GM21786 (cell line): ENCODE measurements around the gene EPB41L2.
"Not testable (repeated sequence)": the region's sequence is repeated elsewhere in the genome, so short reads cannot be mapped to it uniquely, and the experiment has no call there.

Experiments
- ATAC-seq: cut with Tn5 transposase; IDR thresholded peaks from one replicate; pipeline ENCODE4 v1.9.1; 2021; ENCODE audit not compliant: unreplicated experiment

EPB41L2 gene

DNA sequence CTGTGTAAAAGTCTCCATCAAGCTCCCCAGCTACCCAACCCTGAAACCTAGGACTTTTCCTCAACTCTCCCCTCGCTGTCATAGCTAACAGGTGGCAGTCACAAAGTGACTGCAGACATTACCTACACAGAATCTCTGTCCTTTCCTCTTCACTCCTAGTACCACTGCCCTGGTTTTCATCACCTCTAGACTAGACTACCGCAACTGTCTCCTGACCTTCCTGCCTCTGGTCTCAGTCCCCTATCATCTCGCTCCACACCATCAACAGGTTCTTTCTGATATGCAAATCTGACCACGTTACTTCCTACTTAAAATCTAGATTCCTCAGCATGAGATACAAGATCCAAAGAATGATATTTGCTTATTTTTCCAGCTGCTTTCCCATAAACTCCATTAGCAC, 142.1 kb downstream of the EPB41L2 start:
- ATAC-seq = no peak

DNA sequence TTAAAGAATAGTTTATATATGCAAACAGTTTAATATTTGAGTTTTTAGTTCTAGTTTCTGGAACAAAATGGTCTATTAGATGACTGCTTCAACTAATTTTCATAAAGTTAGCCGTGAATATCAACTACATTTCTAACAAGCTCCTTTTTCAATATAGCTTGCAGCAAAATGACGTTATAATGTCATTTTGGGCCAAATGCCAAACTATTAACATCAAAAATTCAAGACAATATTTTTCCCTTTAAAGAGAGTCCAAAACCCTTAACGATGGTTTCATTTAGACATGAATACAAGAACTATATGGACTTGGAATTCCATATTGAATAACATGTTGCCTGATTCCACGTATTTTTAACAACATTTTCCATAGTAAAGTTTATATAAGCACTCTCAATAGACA, 144.9 kb downstream of the EPB41L2 start:
- ATAC-seq = no peak

- ATAC-seq = not testable (repeated sequence)
Measured at GRCh38 chr6:130915606-130916005, 147.4 kb downstream of the EPB41L2 start.

DNA sequence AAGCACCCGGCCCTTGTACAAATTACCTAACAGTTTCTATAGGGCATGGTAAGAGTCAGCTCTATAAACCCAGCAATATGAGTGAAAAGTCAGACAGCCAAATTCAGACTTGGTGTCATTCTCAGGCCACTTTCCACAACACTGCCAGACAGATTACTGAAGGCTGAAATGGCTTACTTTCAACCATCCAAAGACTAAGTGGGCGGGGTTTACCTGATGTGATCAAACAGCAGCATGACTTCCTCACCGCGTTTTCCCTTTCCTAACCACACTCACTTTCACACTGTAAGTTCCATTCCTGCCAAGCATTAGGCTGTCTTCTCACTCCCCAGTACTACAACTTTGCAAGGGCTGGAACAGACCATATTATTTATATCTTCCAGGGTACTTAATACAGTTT, 149.9 kb downstream of the EPB41L2 start:
- ATAC-seq = peak; percentile 69

DNA sequence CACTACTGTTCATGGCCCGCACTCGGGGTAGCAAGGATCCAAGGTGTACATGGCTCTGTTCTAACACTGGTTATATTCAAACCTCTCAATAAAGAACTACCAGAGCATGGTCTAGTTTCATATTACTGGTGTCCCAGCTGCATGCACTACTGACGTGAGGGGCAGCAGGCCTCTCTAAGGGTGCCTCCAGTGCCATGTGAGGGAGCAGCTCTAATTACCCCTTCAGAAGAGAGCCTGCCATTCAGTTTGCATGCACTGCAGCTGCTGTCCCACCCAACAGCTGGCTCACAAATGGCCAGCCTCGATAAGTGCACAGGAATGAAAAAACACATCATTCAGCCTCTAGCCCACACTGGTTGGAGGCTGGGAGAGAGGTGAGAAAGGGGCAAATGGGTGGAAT, 150.6 kb downstream of the EPB41L2 start:
- ATAC-seq = no peak

- ATAC-seq = no peak
Measured at GRCh38 chr6:130908958-130909357, 154.1 kb downstream of the EPB41L2 start.

GRCh38 chr6:130908188-130908587, 154.9 kb downstream of the EPB41L2 start:
- ATAC-seq = no peak

DNA sequence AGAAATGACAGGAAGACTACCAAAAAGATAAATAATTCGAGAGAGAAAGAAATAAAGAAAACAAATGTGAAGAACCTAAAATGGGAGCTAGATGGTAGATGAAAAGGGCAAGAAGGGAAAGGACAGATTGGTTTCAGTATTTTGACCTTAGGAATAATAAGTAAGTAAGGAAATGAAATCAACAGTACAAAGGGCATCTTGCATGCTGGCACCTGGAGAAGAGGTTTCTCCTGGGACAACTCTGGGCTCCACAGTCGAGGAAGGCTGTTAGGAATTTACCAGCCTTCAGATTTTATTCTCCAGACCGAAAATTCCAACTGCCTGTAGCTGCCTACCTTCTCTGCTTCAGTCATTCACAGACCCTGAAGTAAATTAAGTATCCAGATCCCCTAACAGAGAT, 155.4 kb downstream of the EPB41L2 start:
- ATAC-seq = no peak

DNA sequence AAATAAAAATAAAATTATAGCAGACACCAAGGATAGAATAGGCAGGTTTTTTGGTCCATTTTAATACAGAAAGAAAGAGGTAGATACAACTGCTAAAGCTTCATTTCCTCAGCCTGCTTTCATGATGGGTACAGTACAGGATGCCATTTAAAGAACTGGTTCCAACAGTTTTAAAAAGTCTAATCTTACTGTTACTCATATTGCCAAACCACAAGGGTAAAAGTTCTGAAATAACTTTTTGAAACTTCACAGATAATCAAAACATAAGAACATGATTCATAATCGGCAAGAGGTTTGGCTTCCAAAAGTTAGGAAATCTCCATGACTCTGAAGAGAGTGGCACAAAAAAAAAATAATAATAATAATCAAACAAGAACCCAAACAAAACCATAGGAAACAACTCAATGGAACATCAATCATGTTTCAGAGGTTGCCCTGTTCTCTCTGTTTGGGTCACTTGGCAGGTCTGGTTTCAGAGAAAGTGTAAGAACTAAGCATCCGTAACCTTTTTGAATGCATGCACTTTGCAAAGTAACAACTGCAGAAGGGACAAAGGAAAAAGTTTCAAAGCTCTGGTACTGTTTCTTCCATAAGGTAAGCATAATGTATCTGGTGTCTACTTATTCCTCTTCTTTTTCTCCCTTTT, 156.2 kb downstream of the EPB41L2 start:
- ATAC-seq = no peak

- ATAC-seq = no peak
Measured at GRCh38 chr6:130903602-130904001, 159.4 kb downstream of the EPB41L2 start.

- ATAC-seq = no peak
Measured at GRCh38 chr6:130903007-130903406, 160.0 kb downstream of the EPB41L2 start.

- ATAC-seq = no peak
Measured at GRCh38 chr6:130900913-130901312, 162.1 kb downstream of the EPB41L2 start.

- no peak for ATAC-seq
Measured at GRCh38 chr6:130896249-130896648, 166.8 kb downstream of the EPB41L2 start.

DNA sequence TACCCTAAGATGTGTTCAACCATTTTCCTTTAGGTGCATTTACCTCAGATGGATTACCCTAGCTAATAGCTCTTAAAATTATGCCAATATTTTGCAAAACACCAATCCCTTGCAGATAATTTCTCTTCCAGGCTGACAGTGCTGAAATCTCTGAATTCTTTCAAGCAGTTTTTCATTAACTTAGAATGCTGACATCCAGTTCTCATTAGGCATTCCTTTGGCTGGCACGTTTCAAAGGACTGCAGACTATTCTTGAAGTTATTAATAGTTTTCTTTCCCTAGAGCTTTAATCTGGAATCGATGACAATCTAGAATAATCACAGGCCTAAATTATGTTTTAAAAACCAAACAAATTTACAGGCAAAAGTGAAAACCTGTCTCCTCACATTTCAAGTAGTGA, 167.5 kb downstream of the EPB41L2 start:
- no peak for ATAC-seq

DNA sequence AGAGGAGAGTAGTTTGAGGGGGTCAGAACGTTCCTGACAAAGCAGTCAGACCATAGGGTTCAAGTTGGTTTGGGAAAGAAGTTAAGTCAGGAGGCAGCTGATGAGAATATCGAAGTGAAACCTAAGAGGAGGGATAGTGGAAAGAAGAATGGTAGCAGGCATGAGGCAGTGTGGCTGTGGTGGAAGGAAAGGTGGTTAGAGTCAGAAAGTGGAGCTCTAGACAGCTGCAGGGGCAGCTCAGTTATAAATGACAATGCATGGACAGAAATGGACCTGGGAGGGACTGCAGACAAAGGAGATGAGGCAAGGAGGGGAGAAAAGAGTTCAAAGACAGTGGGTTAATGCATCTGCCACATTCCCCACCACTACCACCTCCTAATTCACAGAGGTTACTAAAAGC, 169.3 kb downstream of the EPB41L2 start:
- no peak for ATAC-seq

DNA sequence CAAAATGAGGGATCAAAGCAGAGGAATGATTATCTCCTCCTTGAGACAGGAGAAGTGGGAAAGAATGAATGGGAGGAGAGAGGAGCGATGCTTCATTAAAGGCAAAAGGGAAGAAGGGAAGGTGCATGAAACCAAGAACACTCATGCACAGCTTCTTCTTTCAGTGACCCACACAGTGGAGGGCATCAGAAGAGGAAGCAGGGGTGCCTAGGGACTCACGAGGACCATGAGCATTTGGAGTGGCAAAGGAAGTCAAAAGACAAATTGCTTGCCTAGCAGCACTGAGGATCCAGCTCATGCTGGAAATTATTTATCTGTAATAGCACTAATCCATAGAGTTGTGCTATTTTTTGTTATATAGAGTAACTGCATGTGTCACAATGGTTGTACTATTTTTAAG, 169.8 kb downstream of the EPB41L2 start:
- ATAC-seq = no peak

DNA sequence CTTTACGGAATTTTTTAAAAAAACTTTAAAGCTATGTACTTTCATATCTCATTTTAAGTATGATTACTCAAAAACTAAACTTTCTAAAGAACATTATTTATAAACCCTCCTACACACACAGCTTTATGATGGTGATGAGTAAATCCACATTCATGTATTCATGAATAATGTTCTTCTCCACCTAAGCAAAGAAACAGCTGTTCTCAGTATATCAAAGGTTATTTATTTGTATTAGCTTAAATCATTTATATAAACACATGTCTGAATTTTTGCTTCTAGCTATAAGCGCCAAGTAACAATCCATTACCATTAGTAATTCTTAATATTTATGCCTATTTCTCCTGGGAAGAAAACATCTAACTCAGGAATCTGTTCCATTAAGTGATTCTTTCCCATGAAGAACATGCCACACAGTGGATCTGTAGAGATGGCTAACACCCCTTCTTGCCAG, 172.5 kb downstream of the EPB41L2 start:
- ATAC-seq = no peak

GRCh38 chr6:130889423-130889822, 173.6 kb downstream of the EPB41L2 start:
- no peak for ATAC-seq

DNA sequence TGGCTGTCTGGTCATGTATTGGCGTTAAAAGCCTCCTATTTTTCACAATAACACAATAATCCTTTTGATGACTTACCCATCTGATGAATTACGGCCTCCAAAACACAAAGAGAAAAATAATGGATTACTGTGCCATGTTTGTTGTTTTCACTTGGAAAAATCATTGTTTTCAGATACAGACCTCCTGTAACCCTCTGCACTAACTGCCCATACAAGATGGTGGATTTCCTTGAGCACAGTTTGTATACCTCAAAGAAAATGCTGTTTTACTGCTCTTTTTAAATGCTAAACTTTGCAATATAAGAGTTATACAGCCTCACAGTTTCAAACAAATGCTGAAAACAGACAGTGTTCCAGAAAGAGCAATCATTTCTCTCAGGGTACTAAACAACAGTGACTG, 174.8 kb downstream of the EPB41L2 start:
- no peak for ATAC-seq

GRCh38 chr6:130886966-130887365, 176.1 kb downstream of the EPB41L2 start:
- no peak for ATAC-seq

DNA sequence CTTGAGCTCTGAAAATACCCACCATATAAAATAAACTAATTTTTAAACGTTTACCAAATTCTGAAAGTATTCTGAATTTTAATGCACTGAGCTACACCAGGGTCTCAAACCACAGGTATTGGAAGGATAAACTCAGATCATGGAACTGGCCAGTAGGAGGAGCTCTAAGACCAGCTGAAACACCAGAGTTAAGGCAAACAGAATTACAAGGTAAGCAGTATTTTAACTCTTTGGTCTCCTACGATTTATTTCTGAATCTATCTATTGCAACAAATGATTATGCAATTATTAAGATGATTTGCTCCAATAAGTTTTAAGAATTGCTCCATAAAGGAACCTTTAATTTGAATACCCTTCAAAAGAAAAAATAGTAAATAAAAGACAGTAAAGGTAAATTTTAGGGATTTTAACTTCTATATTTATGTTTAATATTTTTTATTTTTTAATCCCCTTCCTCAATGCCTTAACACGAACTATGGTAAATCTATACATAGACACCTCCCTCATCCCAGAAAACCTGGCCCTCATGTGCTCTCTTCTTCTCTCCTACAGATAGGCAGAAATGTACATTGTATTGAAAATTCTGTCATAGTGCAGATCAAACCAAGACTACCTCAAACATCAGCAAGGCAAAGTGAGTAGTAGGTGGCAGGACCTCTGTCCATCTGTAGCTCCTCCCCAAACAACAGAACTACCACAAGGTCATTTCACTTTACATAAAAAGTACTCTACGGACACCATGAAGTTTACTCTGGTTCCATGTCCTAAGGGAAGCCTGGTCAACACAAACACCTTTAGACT, 177.5 kb downstream of the EPB41L2 start:
- ATAC-seq = peak; percentile 95

GRCh38 chr6:130882370-130882769, 180.7 kb downstream of the EPB41L2 start:
- no peak for ATAC-seq

DNA sequence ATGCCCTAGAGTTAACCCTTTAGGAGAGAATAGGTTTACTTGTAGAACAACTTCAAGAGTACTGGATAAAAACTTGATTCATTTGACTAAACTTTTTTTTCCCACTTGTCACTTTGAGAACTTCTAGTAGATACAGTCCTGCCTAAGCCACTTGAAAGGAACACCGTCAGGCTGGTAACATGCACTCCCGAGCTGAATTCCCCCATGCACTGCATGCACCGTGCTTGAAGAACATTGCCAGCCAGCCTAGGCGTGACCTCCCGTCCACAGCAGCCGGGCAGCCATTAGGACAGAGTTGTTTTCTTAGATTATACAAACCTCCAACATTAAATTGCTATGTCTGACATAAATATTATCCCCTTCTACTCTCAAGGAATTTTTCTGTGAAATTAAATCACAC, 183.2 kb downstream of the EPB41L2 start:
- no peak for ATAC-seq
